NCI-H128 (cell line): ENCODE data around the gene SELENOF.

Source experiments
- DNase-seq: peaks from one replicate; lab custom pipeline; 2025; ENCODE audit not compliant: unreplicated experiment; lab: John Stamatoyannopoulos, UW

The SELENOF gene

GRCh38 chr1:86913896-86914600 is at the start of gene SELENOF:
Gene SELENOF (minus strand): TSS chr1:86914126. CDS start chr1:86914111, 15 bp downstream.
- peak; percentile 99 for DNase-seq

- DNase-seq: no peak
These were observed 46.6 kb upstream of the SELENOF start for GRCh38 chr1:86960548-86960947.

- DNase-seq: no peak
These were observed 43.3 kb upstream of the SELENOF start for GRCh38 chr1:86957221-86957620.

- no peak for DNase-seq
These were observed 42.3 kb upstream of the SELENOF start for GRCh38 chr1:86956221-86956620.

GRCh38 chr1:86955678-86956077 is 41.8 kb upstream of the SELENOF start:
- no peak for DNase-seq

- no peak for DNase-seq
These were observed 39.2 kb upstream of the SELENOF start for GRCh38 chr1:86953167-86953566.

- DNase-seq: no peak
These were observed 37.5 kb upstream of the SELENOF start for GRCh38 chr1:86951430-86951829.

- DNase-seq: no peak
These were observed 36.9 kb upstream of the SELENOF start for GRCh38 chr1:86950712-86951419.

GRCh38 chr1:86948212-86948611 is 34.3 kb upstream of the SELENOF start:
- no peak for DNase-seq

- DNase-seq: no peak
These were observed 28.8 kb upstream of the SELENOF start for GRCh38 chr1:86942743-86943142.

- no peak for DNase-seq
These were observed 28.1 kb upstream of the SELENOF start for GRCh38 chr1:86942042-86942441.

- DNase-seq: no peak
These were observed 26.7 kb upstream of the SELENOF start for GRCh38 chr1:86940599-86940998.

GRCh38 chr1:86939406-86939805 is 25.5 kb upstream of the SELENOF start:
- no peak for DNase-seq

GRCh38 chr1:86938855-86939254 is 24.9 kb upstream of the SELENOF start:
- DNase-seq: no peak

- DNase-seq: no peak
These were observed 24.5 kb upstream of the SELENOF start for GRCh38 chr1:86938450-86938849.

- DNase-seq: no peak
These were observed 19.8 kb upstream of the SELENOF start for GRCh38 chr1:86933562-86934377.

- no peak for DNase-seq
These were observed 19.1 kb upstream of the SELENOF start for GRCh38 chr1:86933051-86933450.

- no peak for DNase-seq
These were observed 14.9 kb upstream of the SELENOF start for GRCh38 chr1:86928819-86929218.

- DNase-seq: no peak
These were observed 13.0 kb upstream of the SELENOF start for GRCh38 chr1:86926883-86927282.

- no peak for DNase-seq
These were observed 11.8 kb upstream of the SELENOF start for GRCh38 chr1:86925742-86926141.

GRCh38 chr1:86924324-86924960 is 10.5 kb upstream of the SELENOF start:
- no peak for DNase-seq
